T-helper 17 cell (primary cell): ENCODE measurements around the gene SLC30A3. TPM values are rescaled to one million over a fixed set of nuclear protein-coding genes. Genes with fewer than 3 reads are reported as not detected.

ENCODE experiments used
- ATAC-seq: fragments of 150-1000 bp; cut with Tn5 transposase; 2 replicates; pipeline ENCODE4 v1.10.0; 2021; ENCODE audit warnings: mild to moderate bottlenecking, moderate library complexity
- DNase-seq, 3 donors: peaks; one replicate each; pipeline versions ENCODE4 v3.0.0 to v3.0.0-alpha.2; 2020 to 2021
- H3K9me3 ChIP-seq: one replicate; pipeline ENCODE4 v1.7.0; 2013; ENCODE audit warnings: low read length, mild to moderate bottlenecking; ENCODE audit not compliant: control insufficient read depth, poor library complexity, severe bottlenecking
- H3K27ac Mint-ChIP-seq: one replicate; pipeline ENCODE4 v1.8.0; 2022; ENCODE audit warnings: mild to moderate bottlenecking, moderate library complexity, mixed read lengths
- H3K27me3 Mint-ChIP-seq: one replicate; pipeline ENCODE4 v1.8.0; 2022; ENCODE audit warnings: mixed read lengths
- H3K36me3 Mint-ChIP-seq: one replicate; pipeline ENCODE4 v1.8.0; 2022; ENCODE audit warnings: low read depth, mixed read lengths
- H3K4me1 Mint-ChIP-seq: one replicate; pipeline ENCODE4 v1.8.0; 2022; ENCODE audit warnings: mild to moderate bottlenecking, mixed read lengths
- H3K4me3 Mint-ChIP-seq: one replicate; pipeline ENCODE4 v1.8.0; 2022; ENCODE audit warnings: mild to moderate bottlenecking, moderate library complexity, mixed read lengths
- total RNA-seq, 4 donors: library from RNA in 2 of 4; stranded (reverse) in 2 of 4; gene quantifications; one replicate each; pipeline ENCODE4 v1.2.3 and lab custom pipeline; 2022 to 2026

The SLC30A3 gene
- total RNA-seq, 2 donors from 2014 or later, result 0.13 TPM; not detected in 1

DNA sequence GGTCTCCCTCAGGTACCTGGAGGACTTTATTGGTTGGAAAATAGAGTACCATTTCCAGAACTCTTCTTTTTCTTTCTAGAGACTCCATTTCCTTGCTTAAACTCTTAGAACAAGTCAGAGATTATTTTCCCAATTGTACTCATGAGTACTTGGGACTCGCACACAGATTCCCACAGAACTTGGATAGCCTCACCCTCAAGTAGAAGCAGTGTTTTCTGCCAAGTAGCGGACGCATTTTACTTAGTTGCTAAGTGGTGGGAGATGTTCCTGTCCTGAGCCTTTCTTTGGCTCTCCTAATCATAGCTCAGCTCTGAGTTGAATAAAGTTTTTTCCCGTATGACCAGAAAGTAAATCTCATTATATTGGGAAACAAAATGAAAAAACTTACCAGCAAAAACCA lies 17.2 kb downstream of the SLC30A3 start:
- Mint-ChIP-seq H3K4me1 (no peaks in the 10 kb centered on the region), H3K4me3 (no peak overlapping the region), H3K36me3 (no peaks in the 10 kb centered on the region), H3K27me3 (peaks cover 13% of the 10 kb centered on the region), H3K27ac (no peak overlapping the region)
- DNase-seq (no peak), ATAC-seq (no peak)
- H3K9me3 ChIP-seq, result no peaks in the 10 kb centered on the region

DNA sequence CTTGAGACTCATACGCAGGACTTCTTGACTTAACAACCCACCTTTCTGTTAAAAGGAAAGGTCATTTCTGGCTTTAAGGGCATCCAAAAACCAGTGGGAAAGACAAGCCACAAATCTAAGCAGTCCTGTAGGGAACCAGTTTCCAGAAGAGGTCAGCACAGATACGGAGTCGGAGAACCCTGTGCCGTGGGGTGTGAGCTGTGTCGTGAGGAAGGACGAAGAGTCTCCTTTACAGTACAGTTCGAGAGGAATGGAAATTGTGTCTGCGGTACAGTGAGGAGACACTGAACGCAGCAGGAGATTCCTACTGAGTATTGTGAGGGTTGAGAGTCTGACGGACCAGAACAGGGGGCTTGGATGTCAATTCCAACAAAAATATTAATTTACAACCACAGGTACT lies 17.7 kb downstream of the SLC30A3 start:
- H3K9me3 ChIP-seq, result no peaks in the 10 kb centered on the region
- H3K36me3 Mint-ChIP-seq, result no peaks in the 10 kb centered on the region
- no peaks in the 10 kb centered on the region for H3K4me1 Mint-ChIP-seq
- DNase-seq (no peak), ATAC-seq (no peak)
- H3K27me3 Mint-ChIP-seq, result peaks cover 13% of the 10 kb centered on the region
- H3K4me3 Mint-ChIP-seq, result no peak overlapping the region
- H3K27ac Mint-ChIP-seq, result no peak overlapping the region

DNA sequence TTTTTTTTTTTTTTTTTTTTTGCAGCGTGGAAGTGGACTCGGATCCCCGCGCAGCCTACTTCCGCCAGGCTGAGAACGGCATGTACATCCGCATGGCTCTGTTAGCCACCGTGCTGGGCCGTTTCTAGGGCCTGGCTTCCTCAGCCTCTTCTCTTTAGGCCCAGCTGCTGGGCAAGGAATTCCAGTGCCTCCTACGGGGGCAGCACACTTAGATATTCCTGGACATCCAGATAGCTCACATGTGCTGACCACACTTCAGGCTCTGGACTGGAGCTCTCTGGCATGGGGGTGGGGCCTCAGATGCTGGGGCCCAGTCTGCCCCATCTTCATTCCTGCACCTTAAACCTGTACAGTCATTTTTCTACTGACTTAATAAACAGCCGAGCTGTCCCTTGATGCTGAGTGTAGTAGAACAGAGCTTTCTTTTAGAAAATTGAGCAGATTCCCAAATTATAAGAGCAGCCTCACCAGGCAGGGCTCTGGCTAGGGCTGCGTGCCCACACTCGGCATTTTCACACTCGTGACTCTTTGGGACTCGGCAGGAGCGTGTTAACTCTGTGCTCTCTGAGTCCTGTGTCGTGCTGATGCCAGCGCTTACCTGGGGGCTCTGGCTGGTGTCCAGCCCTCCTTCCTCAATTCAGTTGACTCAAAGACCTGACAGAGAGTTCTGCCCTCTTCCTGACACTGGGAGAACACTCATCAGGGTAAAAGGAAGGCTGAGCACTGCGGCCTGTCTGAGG lies 19.3 kb downstream of the SLC30A3 start:
- peak overlapping the region; percentile 41 for H3K27ac Mint-ChIP-seq
- H3K27me3 Mint-ChIP-seq, result peaks cover 8% of the 10 kb centered on the region
- no peaks in the 10 kb centered on the region for H3K36me3 Mint-ChIP-seq

DNA sequence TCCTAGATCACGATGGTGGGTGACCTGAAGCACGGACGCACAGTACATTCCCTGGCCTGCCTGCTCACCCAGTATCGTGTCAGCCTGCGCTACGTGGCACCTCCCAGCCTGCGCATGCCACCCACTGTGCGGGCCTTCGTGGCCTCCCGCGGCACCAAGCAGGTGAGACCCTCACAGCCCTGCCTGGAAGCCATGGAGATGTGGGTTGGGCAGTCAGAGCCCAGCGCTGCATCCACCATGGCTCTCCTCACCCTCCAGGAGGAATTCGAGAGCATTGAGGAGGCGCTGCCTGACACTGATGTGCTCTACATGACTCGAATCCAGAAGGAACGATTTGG lies 20.3 kb downstream of the SLC30A3 start:
- H3K4me3 Mint-ChIP-seq, result no peak overlapping the region
- no peaks in the 10 kb centered on the region for H3K9me3 ChIP-seq
- DNase-seq (no peak), ATAC-seq (no peak)
- peak overlapping the region; percentile 63 for H3K27ac Mint-ChIP-seq
- H3K4me1 Mint-ChIP-seq, result peaks cover 2% of the 10 kb centered on the region
- H3K27me3 Mint-ChIP-seq, result no peaks in the 10 kb centered on the region
- H3K36me3 Mint-ChIP-seq, result no peaks in the 10 kb centered on the region

More for the DNA sequence above, 19.3 kb downstream of the SLC30A3 start:
- DNase-seq (no peak), ATAC-seq (no peak)
- Mint-ChIP-seq H3K4me3 (no peak overlapping the region), H3K4me1 (peaks cover under 1% of the 10 kb centered on the region)
- H3K9me3 ChIP-seq, result no peaks in the 10 kb centered on the region

DNA sequence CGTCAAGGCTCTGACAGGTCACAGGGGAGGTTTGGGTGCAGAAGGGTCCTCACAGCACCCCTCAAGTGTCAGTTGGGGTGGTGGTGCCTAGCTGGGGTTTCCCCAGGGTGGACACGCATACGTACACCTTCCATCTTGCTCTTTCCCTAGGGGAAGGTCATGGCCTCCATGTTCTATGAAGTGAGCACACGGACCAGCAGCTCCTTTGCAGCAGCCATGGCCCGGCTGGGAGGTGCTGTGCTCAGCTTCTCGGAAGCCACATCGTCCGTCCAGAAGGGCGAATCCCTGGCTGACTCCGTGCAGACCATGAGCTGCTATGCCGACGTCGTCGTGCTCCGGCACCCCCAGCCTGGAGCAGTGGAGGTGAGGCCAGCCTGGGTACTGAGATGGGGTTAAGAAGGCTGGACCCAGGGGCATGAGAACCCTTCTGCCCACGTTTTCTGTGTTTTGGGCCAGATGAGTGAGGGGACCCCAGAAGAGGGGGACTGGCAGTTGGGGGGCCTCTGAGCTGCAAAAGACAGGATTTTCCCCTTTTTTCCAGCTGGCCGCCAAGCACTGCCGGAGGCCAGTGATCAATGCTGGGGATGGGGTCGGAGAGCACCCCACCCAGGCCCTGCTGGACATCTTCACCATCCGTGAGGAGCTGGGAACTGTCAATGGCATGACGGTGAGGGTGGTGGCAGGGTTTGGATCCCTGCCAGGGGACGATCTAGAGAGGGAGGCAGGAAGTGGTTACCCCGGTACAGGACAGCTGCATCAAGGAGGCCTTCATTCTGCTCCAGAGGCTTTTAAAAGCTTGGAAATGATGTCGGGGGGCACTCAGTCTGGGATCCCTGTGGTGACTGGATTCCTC lies 20.9 kb downstream of the SLC30A3 start:
- no peak for ATAC-seq
- Mint-ChIP-seq H3K27ac (peak overlapping the region; percentile 63), H3K27me3 (no peaks in the 10 kb centered on the region), H3K36me3 (peaks cover 3% of the 10 kb centered on the region), H3K4me1 (peaks cover 2% of the 10 kb centered on the region), H3K4me3 (no peak overlapping the region)
- no peak for DNase-seq
- H3K9me3 ChIP-seq, result no peaks in the 10 kb centered on the region

DNA sequence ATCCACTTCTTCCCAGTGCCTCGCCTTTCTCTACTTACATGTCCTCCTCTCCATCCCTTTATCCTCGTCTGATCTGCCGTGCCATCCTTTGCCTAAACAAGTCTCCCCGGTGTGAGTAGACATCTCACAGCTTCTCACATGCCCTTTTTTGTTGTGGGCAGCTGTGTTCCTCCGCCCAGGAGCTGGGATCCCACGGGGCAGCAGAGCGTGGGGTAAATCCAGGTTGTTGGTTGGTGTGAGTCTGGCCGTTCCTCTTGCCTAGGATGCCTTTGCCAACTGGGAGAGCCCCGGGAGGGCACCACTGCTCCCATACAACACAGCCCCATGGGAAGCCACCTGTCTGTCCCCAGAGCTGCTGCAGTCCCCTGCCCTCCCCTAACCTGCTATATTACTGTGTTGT lies 22.4 kb downstream of the SLC30A3 start:
- Mint-ChIP-seq H3K36me3 (peaks cover 5% of the 10 kb centered on the region), H3K27ac (peak overlapping the region; percentile 63), H3K4me3 (no peak overlapping the region), H3K4me1 (peaks cover 2% of the 10 kb centered on the region), H3K27me3 (no peaks in the 10 kb centered on the region)
- no peak for ATAC-seq
- DNase-seq, result no peak
- H3K9me3 ChIP-seq, result no peaks in the 10 kb centered on the region

DNA sequence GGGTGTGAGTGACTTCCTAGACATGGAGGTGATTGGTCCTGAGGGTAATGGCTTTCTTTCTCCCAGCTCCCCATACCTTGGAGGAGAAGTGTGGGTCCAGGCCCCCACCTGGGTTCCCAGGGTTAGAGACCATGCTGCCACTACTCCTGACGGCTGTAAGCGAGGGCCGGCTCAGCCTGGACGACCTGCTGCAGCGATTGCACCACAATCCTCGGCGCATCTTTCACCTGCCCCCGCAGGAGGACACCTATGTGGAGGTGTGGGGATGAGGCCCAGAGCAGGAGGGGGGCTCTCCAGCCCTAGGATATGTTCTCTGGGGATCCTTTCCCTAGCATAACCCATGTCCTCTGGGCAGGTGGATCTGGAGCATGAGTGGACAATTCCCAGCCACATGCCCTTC lies 23.9 kb downstream of the SLC30A3 start:
- Mint-ChIP-seq H3K27ac (no peak overlapping the region), H3K4me3 (no peak overlapping the region), H3K4me1 (peaks cover 2% of the 10 kb centered on the region), H3K36me3 (peaks cover 12% of the 10 kb centered on the region), H3K27me3 (no peaks in the 10 kb centered on the region)
- ATAC-seq (no peak), DNase-seq (no peak)
- no peaks in the 10 kb centered on the region for H3K9me3 ChIP-seq

DNA sequence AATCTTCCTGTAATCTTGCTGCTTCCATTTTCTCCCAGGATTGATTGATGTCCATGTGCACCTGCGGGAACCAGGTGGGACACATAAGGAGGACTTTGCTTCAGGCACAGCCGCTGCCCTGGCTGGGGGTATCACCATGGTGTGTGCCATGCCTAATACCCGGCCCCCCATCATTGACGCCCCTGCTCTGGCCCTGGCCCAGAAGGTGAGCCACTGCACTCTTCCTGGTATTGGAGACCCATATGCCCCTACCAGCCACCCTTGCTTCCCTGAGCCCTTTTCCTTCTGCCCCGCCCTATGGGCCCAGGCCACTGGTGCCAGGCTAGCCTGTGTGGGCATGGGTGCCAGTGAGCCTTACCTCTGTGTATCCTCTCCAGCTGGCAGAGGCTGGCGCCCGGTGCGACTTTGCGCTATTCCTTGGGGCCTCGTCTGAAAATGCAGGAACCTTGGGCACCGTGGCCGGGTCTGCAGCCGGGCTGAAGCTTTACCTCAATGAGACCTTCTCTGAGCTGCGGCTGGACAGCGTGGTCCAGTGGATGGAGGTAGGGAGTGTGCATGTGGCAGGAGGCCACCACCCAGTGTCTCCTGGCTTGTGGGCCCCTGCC lies 25.4 kb downstream of the SLC30A3 start:
- ATAC-seq, result no peak
- no peak overlapping the region for H3K4me3 Mint-ChIP-seq
- peak overlapping the region; percentile 41 for H3K27ac Mint-ChIP-seq
- H3K4me1 Mint-ChIP-seq, result peaks cover 4% of the 10 kb centered on the region
- peaks cover 16% of the 10 kb centered on the region for H3K36me3 Mint-ChIP-seq
- H3K9me3 ChIP-seq, result no peaks in the 10 kb centered on the region
- H3K27me3 Mint-ChIP-seq, result no peaks in the 10 kb centered on the region
- no peak for DNase-seq

DNA sequence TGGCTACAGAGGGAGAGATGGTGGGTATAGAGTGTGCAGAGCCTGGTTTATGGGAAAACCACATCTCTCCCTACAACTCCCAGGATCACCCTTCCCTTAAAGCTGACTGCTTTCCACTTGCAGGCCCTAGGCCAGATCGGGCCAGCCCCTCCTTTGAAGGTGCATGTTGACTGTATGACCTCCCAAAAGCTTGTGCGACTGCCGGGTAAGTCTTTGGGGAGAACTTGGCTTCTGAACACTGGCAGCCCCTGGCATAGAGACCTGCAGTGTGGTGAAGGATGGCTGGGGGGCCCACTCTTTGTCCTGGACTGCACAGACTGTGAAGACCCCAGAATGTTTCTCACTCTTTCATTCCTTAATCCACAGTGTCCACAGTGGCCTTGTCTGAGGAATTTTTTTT lies 26.2 kb downstream of the SLC30A3 start:
- no peaks in the 10 kb centered on the region for H3K27me3 Mint-ChIP-seq
- ATAC-seq (no peak), DNase-seq (no peak)
- H3K4me1 Mint-ChIP-seq, result peaks cover 4% of the 10 kb centered on the region
- no peaks in the 10 kb centered on the region for H3K9me3 ChIP-seq
- peaks cover 16% of the 10 kb centered on the region for H3K36me3 Mint-ChIP-seq
- no peak overlapping the region for H3K27ac Mint-ChIP-seq
- no peak overlapping the region for H3K4me3 Mint-ChIP-seq

DNA sequence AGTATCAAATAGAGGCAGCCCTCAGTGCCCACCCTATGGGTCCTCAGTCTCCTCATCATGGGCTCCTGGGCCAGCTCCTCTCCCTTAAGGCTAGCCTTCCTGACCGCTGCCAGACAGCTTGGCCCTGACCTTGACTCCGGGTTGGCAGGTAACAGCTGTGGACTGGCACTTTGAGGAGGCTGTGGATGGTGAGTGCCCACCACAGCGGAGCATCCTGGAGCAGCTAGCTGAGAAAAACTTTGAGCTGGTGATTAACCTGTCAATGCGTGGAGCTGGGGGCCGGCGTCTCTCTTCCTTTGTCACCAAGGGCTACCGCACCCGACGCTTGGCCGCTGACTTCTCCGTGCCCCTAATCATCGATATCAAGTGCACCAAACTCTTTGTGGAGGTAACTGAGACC lies 26.7 kb downstream of the SLC30A3 start:
- H3K36me3 Mint-ChIP-seq, result peaks cover 16% of the 10 kb centered on the region

DNA sequence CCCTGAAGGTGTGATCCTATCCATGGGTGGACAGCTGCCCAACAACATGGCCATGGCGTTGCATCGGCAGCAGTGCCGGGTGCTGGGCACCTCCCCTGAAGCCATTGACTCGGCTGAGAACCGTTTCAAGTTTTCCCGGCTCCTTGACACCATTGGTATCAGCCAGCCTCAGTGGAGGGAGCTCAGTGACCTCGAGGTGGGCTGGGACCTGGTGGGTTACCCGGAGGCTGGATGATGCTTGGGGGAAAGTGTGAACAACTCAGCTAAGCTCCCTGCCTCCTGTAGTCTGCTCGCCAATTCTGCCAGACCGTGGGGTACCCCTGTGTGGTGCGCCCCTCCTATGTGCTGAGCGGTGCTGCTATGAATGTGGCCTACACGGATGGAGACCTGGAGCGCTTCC lies 29.5 kb downstream of the SLC30A3 start:
- H3K27ac Mint-ChIP-seq, result no peak overlapping the region
- no peaks in the 10 kb centered on the region for H3K9me3 ChIP-seq
- H3K4me1 Mint-ChIP-seq, result peaks cover 2% of the 10 kb centered on the region
- H3K36me3 Mint-ChIP-seq, result peaks cover 16% of the 10 kb centered on the region
- no peak for DNase-seq
- H3K27me3 Mint-ChIP-seq, result no peaks in the 10 kb centered on the region
- no peak for ATAC-seq
- H3K4me3 Mint-ChIP-seq, result no peak overlapping the region

More for the DNA sequence above, 26.7 kb downstream of the SLC30A3 start:
- Mint-ChIP-seq H3K27ac (no peak overlapping the region), H3K27me3 (no peaks in the 10 kb centered on the region), H3K4me3 (no peak overlapping the region), H3K4me1 (peaks cover 4% of the 10 kb centered on the region)
- ATAC-seq (no peak), DNase-seq (no peak)
- no peaks in the 10 kb centered on the region for H3K9me3 ChIP-seq

DNA sequence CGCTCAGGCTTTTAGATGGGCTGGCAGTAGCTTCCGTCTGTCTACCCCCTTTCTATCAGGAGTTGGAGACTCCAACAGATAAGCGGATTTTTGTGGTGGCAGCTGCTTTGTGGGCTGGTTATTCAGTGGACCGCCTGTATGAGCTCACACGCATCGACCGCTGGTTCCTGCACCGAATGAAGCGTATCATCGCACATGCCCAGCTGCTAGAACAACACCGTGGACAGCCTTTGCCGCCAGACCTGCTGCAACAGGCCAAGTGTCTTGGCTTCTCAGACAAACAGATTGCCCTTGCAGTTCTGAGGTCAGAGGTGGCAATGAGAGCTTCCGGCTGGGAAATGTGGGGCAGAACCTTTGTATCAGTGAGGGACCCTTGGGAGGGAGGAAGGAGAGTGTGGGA lies 30.9 kb downstream of the SLC30A3 start:
- no peak for ATAC-seq

DNA sequence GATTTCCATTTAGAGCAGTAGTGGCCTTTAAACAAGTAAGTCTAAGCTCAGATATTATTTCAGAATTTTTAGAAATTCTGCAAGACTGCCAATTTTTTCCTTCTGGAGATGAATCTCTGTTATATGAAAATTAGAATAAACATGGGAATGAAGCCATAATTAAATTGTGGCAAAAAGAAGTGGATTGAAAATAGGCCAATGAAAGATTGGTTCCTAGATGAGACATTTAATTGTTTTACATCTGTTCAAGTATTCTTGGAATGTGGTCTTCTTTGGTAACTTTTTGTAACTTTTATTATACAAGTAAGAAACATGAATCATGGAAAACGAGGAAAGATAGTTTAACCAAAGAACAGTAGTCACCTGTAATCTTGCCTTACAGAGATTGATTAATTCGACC lies 35.3 kb downstream of the SLC30A3 start:
- no peaks in the 10 kb centered on the region for H3K9me3 ChIP-seq
- peaks cover 2% of the 10 kb centered on the region for H3K4me1 Mint-ChIP-seq
- DNase-seq, result no peak
- no peak overlapping the region for H3K27ac Mint-ChIP-seq
- ATAC-seq, result no peak
- no peaks in the 10 kb centered on the region for H3K27me3 Mint-ChIP-seq
- no peak overlapping the region for H3K4me3 Mint-ChIP-seq
- peaks cover 8% of the 10 kb centered on the region for H3K36me3 Mint-ChIP-seq

More for the DNA sequence above, 30.9 kb downstream of the SLC30A3 start:
- Mint-ChIP-seq H3K4me1 (peaks cover 2% of the 10 kb centered on the region), H3K27me3 (no peaks in the 10 kb centered on the region), H3K36me3 (peaks cover 14% of the 10 kb centered on the region), H3K4me3 (no peak overlapping the region), H3K27ac (no peak overlapping the region)
- no peaks in the 10 kb centered on the region for H3K9me3 ChIP-seq
- DNase-seq, result no peak
